H9 (cell line): ENCODE data around the gene ARHGAP29. TPM values are rescaled to one million over a fixed set of nuclear protein-coding genes. Genes with fewer than 3 reads are reported as not detected.

Experiments
- DNase-seq: peaks from one replicate; pipeline ENCODE4 v3.0.0-alpha.2; 2017
- H2AFZ ChIP-seq: one replicate; pipeline ENCODE4 v1.6.1; 2013; ENCODE audit warnings: mild to moderate bottlenecking, low read length, control low read depth, moderate library complexity
- H2AK5ac ChIP-seq: 2 replicates; pipeline ENCODE4 v1.6.1; 2013; ENCODE audit warnings: low read length, control low read depth, mixed read lengths; ENCODE audit not compliant: insufficient read length
- H2BK120ac ChIP-seq: one replicate; pipeline ENCODE4 v1.6.1; 2013; ENCODE audit warnings: low read depth, mild to moderate bottlenecking, low read length, control low read depth, inconsistent platforms; ENCODE audit not compliant: poor library complexity, severe bottlenecking
- H2BK12ac ChIP-seq: 2 replicates; pipeline ENCODE4 v1.6.1; 2013; ENCODE audit warnings: low read length, control low read depth, mixed read lengths, low read depth; ENCODE audit not compliant: insufficient read length
- H2BK15ac ChIP-seq: 2 replicates; pipeline ENCODE4 v1.6.1; 2013; ENCODE audit warnings: low read depth, low read length, control low read depth
- H2BK20ac ChIP-seq: one replicate; pipeline ENCODE4 v1.6.1; 2013; ENCODE audit warnings: low read depth, mild to moderate bottlenecking, low read length, control low read depth, inconsistent platforms; ENCODE audit not compliant: poor library complexity, severe bottlenecking
- H2BK5ac ChIP-seq: 2 replicates; pipeline ENCODE4 v1.6.1; 2013; ENCODE audit warnings: low read length, control low read depth, mixed read lengths; ENCODE audit not compliant: insufficient read length
- H3K14ac ChIP-seq: 2 replicates; pipeline ENCODE4 v1.6.1; 2013; ENCODE audit warnings: low read length, control low read depth; ENCODE audit not compliant: insufficient read depth
- H3K18ac ChIP-seq: 2 replicates; pipeline ENCODE4 v1.6.1; 2013; ENCODE audit warnings: low read depth, mild to moderate bottlenecking, mixed read lengths, low read length, control low read depth; ENCODE audit not compliant: insufficient read length
- H3K23ac ChIP-seq: 2 replicates; pipeline ENCODE4 v1.6.1; 2013; ENCODE audit warnings: low read length, control low read depth, mixed read lengths, low read depth; ENCODE audit not compliant: insufficient read length
- H3K23me2 ChIP-seq: 2 replicates; pipeline ENCODE4 v1.6.1; 2013; ENCODE audit warnings: low read depth, mild to moderate bottlenecking, mixed read lengths, low read length, control low read depth; ENCODE audit not compliant: insufficient read length, poor library complexity, severe bottlenecking
- H3K27ac ChIP-seq: 2 replicates; pipeline ENCODE4 v1.5.1; 2013; ENCODE audit warnings: low read length, control low read depth, mixed read lengths, low read depth; ENCODE audit not compliant: insufficient read length
- H3K27me3 ChIP-seq: 2 replicates; pipeline ENCODE4 v1.6.1; 2013; ENCODE audit warnings: low read length, control low read depth, inconsistent platforms; ENCODE audit not compliant: insufficient read depth
- H3K4ac ChIP-seq: 2 replicates; pipeline ENCODE4 v1.6.1; 2013; ENCODE audit warnings: low read depth, mild to moderate bottlenecking, control low read depth, inconsistent platforms, low read length, moderate library complexity
- H3K4me1 ChIP-seq: 2 replicates; pipeline ENCODE4 v1.6.1; 2013; ENCODE audit warnings: low read length, control low read depth, inconsistent platforms; ENCODE audit not compliant: insufficient read depth
- H3K4me2 ChIP-seq: 2 replicates; pipeline ENCODE4 v1.6.1; 2013; ENCODE audit warnings: low read length, control low read depth, mixed read lengths; ENCODE audit not compliant: insufficient read length, insufficient read depth
- H3K56ac ChIP-seq: 2 replicates; pipeline ENCODE4 v1.6.1; 2013; ENCODE audit warnings: low read depth, mild to moderate bottlenecking, mixed read lengths, low read length, control low read depth; ENCODE audit not compliant: insufficient read length
- H3K79me1 ChIP-seq: 2 replicates; pipeline ENCODE4 v1.6.1; 2013; ENCODE audit warnings: low read depth, mild to moderate bottlenecking, moderate library complexity, low read length, control low read depth, inconsistent platforms; ENCODE audit not compliant: insufficient read depth, poor library complexity, severe bottlenecking
- H3K79me2 ChIP-seq: 2 replicates; pipeline ENCODE4 v1.6.1; 2013; ENCODE audit warnings: low read length, control low read depth, inconsistent platforms; ENCODE audit not compliant: insufficient read depth
- H3K9ac ChIP-seq: 2 replicates; pipeline ENCODE4 v1.6.1; 2013; ENCODE audit warnings: low read length, control low read depth, mixed read lengths; ENCODE audit not compliant: insufficient read length; ENCODE audit errors: extremely low read depth
- H3K9me3 ChIP-seq: one replicate; pipeline ENCODE4 v1.6.1; 2013; ENCODE audit warnings: low read depth, low read length, inconsistent platforms; ENCODE audit not compliant: control insufficient read depth
- H3T11ph ChIP-seq: one replicate; pipeline ENCODE4 v1.6.1; 2013; ENCODE audit warnings: mild to moderate bottlenecking, low read length, control low read depth, inconsistent platforms
- H4K20me1 ChIP-seq: one replicate; pipeline ENCODE4 v1.6.1; 2013; ENCODE audit not compliant: control insufficient read depth, insufficient read length, insufficient read depth
- H4K5ac ChIP-seq: 2 replicates; pipeline ENCODE4 v1.6.1; 2013; ENCODE audit warnings: low read depth, mild to moderate bottlenecking, mixed read lengths, low read length, control low read depth; ENCODE audit not compliant: insufficient read length
- H4K8ac ChIP-seq: replicated peaks from 2 replicates; pipeline ENCODE4 v1.6.1; 2013; ENCODE audit warnings: low read length, control low read depth, mixed read lengths, low read depth; ENCODE audit not compliant: insufficient read length
- H4K91ac ChIP-seq: 2 replicates; pipeline ENCODE4 v1.6.1; 2013; ENCODE audit warnings: low read depth, mild to moderate bottlenecking, moderate library complexity, mixed read lengths, low read length, control low read depth; ENCODE audit not compliant: insufficient read length
- H3K27ac Mint-ChIP-seq, 3 experiments: 2 replicates in 2 of 3; 3 replicates in 1 of 3; pipeline ENCODE4 v1.8.0; 2020 to 2021; ENCODE audit warnings: mixed read lengths in 3 of 3, mild to moderate bottlenecking in 1 of 3, moderate library complexity in 1 of 3
- H3K27me3 Mint-ChIP-seq: 2 replicates; pipeline ENCODE4 v1.8.0; 2021; ENCODE audit warnings: low read depth, mild to moderate bottlenecking, moderate library complexity, mixed read lengths
- H3K36me3 Mint-ChIP-seq, 3 experiments: 2 replicates in 2 of 3; 3 replicates in 1 of 3; pipeline ENCODE4 v1.8.0; 2020 to 2021; ENCODE audit warnings: low read depth in 3 of 3, mixed read lengths in 3 of 3; ENCODE audit not compliant: insufficient read depth in 1 of 3
- H3K4me1 Mint-ChIP-seq, 2 experiments: 2 replicates each; pipeline ENCODE4 v1.8.0; 2020; ENCODE audit warnings: mixed read lengths in 2 of 2
- H3K4me3 Mint-ChIP-seq, 2 experiments: 2 replicates in 1 of 2; 3 replicates in 1 of 2; pipeline ENCODE4 v1.8.0; 2020 to 2021; ENCODE audit warnings: mild to moderate bottlenecking in 2 of 2, mixed read lengths in 2 of 2, moderate library complexity in 1 of 2
- H3K9me3 Mint-ChIP-seq, 2 experiments: 2 replicates in 1 of 2; 3 replicates in 1 of 2; pipeline ENCODE4 v1.8.0; 2020; ENCODE audit warnings: mild to moderate bottlenecking in 2 of 2, mixed read lengths in 2 of 2, moderate library complexity in 1 of 2
- WGBS: extraction: QIAGEN DNeasy Blood & Tissue Kit; methylation state at CpG from one replicate; pipeline ENCODE4 v1.1.7; 2013; ENCODE audit warnings: missing lambda C conversion rate, low lambda C conversion rate, mixed read lengths; ENCODE audit not compliant: insufficient read length; ENCODE audit errors: extremely low coverage; 5-methylcytosine and 5-hydroxymethylcytosine counted together
- total RNA-seq: library from RNA; stranded (reverse); gene quantifications from 2 replicates; pipeline ENCODE4 v1.2.1, GENCODE V29; 2021
- TF ChIP-seq, protein P1 (sequence below): fragments of 200-600 bp; sonication (generic); conservative IDR thresholded peaks from 3 replicates; pipeline ENCODE4 v1.8.0; 2021; ENCODE audit warnings: antibody characterized with exemption, mild to moderate bottlenecking

Gene ARHGAP29
- total RNA-seq, 1 experiment from 2014 or later, result 1.3 TPM

DNA sequence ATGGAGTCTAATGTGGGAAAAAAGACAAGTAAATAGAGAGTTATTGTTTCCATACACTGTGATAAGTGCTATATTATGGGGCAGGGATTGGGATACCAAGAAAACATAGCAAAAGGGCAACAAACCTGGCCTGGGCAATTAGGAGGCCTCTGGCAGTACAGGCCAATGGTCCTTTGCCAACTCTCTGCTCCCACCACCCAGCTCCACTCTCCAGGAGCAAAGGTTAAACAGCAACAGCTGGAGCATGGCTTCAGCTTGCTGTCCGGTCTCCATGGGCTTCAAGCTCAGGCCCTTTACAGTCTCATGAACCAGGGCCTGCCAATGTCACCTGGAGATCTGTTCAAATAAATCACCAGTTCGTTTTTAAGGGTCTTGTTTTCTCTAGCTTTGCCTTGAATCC is 37.2 kb upstream of the ARHGAP29 start:
- Histone ChIP-seq H2BK15ac (no peak overlapping the region), H4K91ac (no peak overlapping the region), H3K9me3 (no peaks in the 10 kb centered on the region), H3K79me1 (no peaks in the 10 kb centered on the region), H3K9ac (no peak overlapping the region), H3K18ac (no peak overlapping the region), H3K79me2 (no peaks in the 10 kb centered on the region), H2BK12ac (no peak overlapping the region), H4K8ac (no peak overlapping the region), H3K27me3 (no peaks in the 10 kb centered on the region), H2AFZ (no peak overlapping the region), H3K27ac (no peak overlapping the region), H3K23ac (no peak overlapping the region), H3K4me2 (no peak overlapping the region), H2BK5ac (no peak overlapping the region), H3K23me2 (no peaks in the 10 kb centered on the region), H2BK20ac (no peak overlapping the region), H3K4me1 (no peaks in the 10 kb centered on the region), H4K20me1 (no peaks in the 10 kb centered on the region), H3K4ac (no peak overlapping the region), H3T11ph (no peak overlapping the region), H3K14ac (no peak overlapping the region; the same call in 1 of the 2 replicates), H4K5ac (no peak overlapping the region), H2BK120ac (no peak overlapping the region), H3K56ac (no peak overlapping the region), H2AK5ac (no peak overlapping the region)
- DNase-seq, result no peak
- no peaks in the 10 kb centered on the region for H3K4me1 Mint-ChIP-seq
- H3K36me3 Mint-ChIP-seq, result no peaks in the 10 kb centered on the region; a peak in 1 of 7 replicates
- no peaks in the 10 kb centered on the region for H3K9me3 Mint-ChIP-seq
- WGBS, result no CpG with 5 or more reads among the region's 2 CpGs
- H3K4me3 Mint-ChIP-seq, result no peak overlapping the region
- peaks cover 28% of the 10 kb centered on the region for H3K27me3 Mint-ChIP-seq
- no peak overlapping the region for H3K27ac Mint-ChIP-seq
- TF ChIP-seq, protein P1, sequence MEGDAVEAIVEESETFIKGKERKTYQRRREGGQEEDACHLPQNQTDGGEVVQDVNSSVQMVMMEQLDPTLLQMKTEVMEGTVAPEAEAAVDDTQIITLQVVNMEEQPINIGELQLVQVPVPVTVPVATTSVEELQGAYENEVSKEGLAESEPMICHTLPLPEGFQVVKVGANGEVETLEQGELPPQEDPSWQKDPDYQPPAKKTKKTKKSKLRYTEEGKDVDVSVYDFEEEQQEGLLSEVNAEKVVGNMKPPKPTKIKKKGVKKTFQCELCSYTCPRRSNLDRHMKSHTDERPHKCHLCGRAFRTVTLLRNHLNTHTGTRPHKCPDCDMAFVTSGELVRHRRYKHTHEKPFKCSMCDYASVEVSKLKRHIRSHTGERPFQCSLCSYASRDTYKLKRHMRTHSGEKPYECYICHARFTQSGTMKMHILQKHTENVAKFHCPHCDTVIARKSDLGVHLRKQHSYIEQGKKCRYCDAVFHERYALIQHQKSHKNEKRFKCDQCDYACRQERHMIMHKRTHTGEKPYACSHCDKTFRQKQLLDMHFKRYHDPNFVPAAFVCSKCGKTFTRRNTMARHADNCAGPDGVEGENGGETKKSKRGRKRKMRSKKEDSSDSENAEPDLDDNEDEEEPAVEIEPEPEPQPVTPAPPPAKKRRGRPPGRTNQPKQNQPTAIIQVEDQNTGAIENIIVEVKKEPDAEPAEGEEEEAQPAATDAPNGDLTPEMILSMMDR, result no peak
